ENCODE data around the gene CLDN10.

DNA sequence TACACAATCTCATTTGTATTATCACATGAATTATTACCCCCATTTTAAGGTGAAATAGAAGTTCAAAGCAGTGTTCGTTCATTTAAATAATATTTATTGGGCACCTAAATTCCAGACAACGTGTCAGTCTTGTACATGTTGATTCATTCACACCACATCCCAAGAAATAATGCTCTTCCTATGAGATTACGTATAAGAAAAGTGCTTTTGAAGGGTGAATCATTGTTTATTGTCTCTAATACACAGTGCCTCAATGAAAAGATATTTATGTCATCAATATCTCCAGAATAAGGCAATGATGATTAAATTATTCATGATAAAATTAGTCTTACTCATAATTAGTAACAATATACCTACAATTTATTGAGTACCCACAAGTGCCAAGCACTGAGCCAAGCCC lies 35.6 kb downstream of the CLDN10 start:
- TF ChIP-seq, protein P1, sequence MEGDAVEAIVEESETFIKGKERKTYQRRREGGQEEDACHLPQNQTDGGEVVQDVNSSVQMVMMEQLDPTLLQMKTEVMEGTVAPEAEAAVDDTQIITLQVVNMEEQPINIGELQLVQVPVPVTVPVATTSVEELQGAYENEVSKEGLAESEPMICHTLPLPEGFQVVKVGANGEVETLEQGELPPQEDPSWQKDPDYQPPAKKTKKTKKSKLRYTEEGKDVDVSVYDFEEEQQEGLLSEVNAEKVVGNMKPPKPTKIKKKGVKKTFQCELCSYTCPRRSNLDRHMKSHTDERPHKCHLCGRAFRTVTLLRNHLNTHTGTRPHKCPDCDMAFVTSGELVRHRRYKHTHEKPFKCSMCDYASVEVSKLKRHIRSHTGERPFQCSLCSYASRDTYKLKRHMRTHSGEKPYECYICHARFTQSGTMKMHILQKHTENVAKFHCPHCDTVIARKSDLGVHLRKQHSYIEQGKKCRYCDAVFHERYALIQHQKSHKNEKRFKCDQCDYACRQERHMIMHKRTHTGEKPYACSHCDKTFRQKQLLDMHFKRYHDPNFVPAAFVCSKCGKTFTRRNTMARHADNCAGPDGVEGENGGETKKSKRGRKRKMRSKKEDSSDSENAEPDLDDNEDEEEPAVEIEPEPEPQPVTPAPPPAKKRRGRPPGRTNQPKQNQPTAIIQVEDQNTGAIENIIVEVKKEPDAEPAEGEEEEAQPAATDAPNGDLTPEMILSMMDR (conservative IDR thresholded peaks at IDR 0.05; ENCODE audit: low read depth, low read length), result no peak
- no peak for TF ChIP-seq EZH2 (IDR thresholded peaks at IDR 0.05; ENCODE audit: borderline replicate concordance, low read depth, low read length, poor library complexity, severe bottlenecking)
